GM12878 (cell line): ENCODE data around the gene GRIP2. TPM values are rescaled to one million over a fixed set of nuclear protein-coding genes. Genes with fewer than 3 reads are reported as not detected.

Experiments used
- ATAC-seq: fragments of 200-7000 bp; cut with Tn5 transposase; 3 replicates; pipeline ENCODE4 v1.9.1; 2020; ENCODE audit warnings: mild to moderate bottlenecking, moderate library complexity
- BruUV-seq: library from RNA; stranded (reverse); fragments of 400-500 nt; replicated peaks from 2 replicates; lab custom pipeline; 2021; lab: Mats Ljungman, UMichigan
- CTCF ChIA-PET: fragments of 300-600 bp; sonication (Branson Sonifier 250); formaldehyde crosslinking; extraction: SDS; loops from one replicate; lab custom pipeline; 2021; ENCODE audit warnings: inconsistent platforms; lab: Yijun Ruan, JAX
- POLR2A ChIA-PET: fragments of 350-600 bp; formaldehyde crosslinking; extraction: SDS; loops from one replicate; lab custom pipeline; 2021; ENCODE audit warnings: inconsistent platforms; lab: Charles Lee
- RAD21 ChIA-PET: fragments of 300-600 bp; sonication (Branson Sonifier 250); formaldehyde crosslinking; loops from one replicate; lab custom pipeline; 2023; ENCODE audit warnings: antibody characterized with exemption; ENCODE audit not compliant: unreplicated experiment; lab: Charles Lee
- SMC1A ChIA-PET: fragments of 300-600 bp; sonication (Branson Sonifier 250); formaldehyde crosslinking; loops from one replicate; lab custom pipeline; 2023; ENCODE audit not compliant: unreplicated experiment, uncharacterized antibody; lab: Charles Lee
- DNase-seq: peaks from one replicate; pipeline ENCODE4 v3.0.0-alpha.2; 2011; ENCODE audit warnings: low read depth, low spot score
- FAIRE-seq: peaks from 3 replicates; lab custom pipeline; 2011; peaks lifted over from hg19 to GRCh38; lab: Jason Lieb, UNC
- H2AFZ ChIP-seq: 2 replicates; pipeline ENCODE4 v1.6.0; 2011; ENCODE audit warnings: low read depth, low read length, control low read depth; ENCODE audit not compliant: control insufficient read depth
- H3K27ac ChIP-seq: 2 replicates; pipeline ENCODE4 v1.5.1; 2011; ENCODE audit warnings: control low read depth; ENCODE audit not compliant: control insufficient read depth, insufficient read depth
- H3K27me3 ChIP-seq, 2 experiments: replicated peaks in 1 of 2; 2 replicates each; pipeline versions ENCODE4 v1.6.0 to v1.6.1; 2011; ENCODE audit warnings: low read length in 1 of 2; ENCODE audit not compliant: control insufficient read depth in 2 of 2, insufficient read depth in 2 of 2
- H3K36me3 ChIP-seq, 2 experiments: 2 replicates each; pipeline ENCODE4 v1.5.1; 2011; ENCODE audit warnings: low read length in 1 of 2; ENCODE audit not compliant: control insufficient read depth in 2 of 2, insufficient read depth in 2 of 2
- H3K4me1 ChIP-seq: 2 replicates; pipeline ENCODE4 v1.6.1; 2011; ENCODE audit warnings: mild to moderate bottlenecking, low read length, moderate library complexity, mixed read lengths; ENCODE audit not compliant: control insufficient read depth, insufficient read depth
- H3K4me2 ChIP-seq: 2 replicates; pipeline ENCODE4 v1.6.0; 2011; ENCODE audit warnings: control low read depth; ENCODE audit not compliant: control insufficient read depth, insufficient read depth
- H3K4me3 ChIP-seq: fragments of 200-600 bp; sonication (generic); 2 replicates; pipeline ENCODE4 v1.5.1; 2016
- H3K79me2 ChIP-seq: 2 replicates; pipeline ENCODE4 v1.6.0; 2011; ENCODE audit warnings: low read length; ENCODE audit not compliant: control insufficient read depth, insufficient read depth
- H3K9ac ChIP-seq: 2 replicates; pipeline ENCODE4 v1.8.0; 2011; ENCODE audit warnings: low read length, control low read depth, mixed read lengths; ENCODE audit not compliant: control insufficient read depth, insufficient read depth
- H3K9me3 ChIP-seq: replicated peaks from 3 replicates; pipeline ENCODE4 v1.5.1; 2011; ENCODE audit warnings: mild to moderate bottlenecking, low read length; ENCODE audit not compliant: control insufficient read depth, insufficient read depth
- H4K20me1 ChIP-seq: 2 replicates; pipeline ENCODE4 v1.6.0; 2011; ENCODE audit not compliant: control insufficient read depth, insufficient read depth
- CHD1 ChIP-seq: IDR thresholded peaks from 2 replicates; pipeline ENCODE4 v1.6.1; 2012; ENCODE audit warnings: low read depth, low read length, improper control_type of control experiment
- CTCF ChIP-seq, 3 experiments: IDR thresholded peaks in 2 of 3; conservative IDR thresholded peaks in 1 of 3; 2 replicates each; pipeline ENCODE4 v1.5.1; 2011; ENCODE audit warnings: low read depth in 3 of 3, low read length in 3 of 3, mild to moderate bottlenecking in 3 of 3, control low read depth in 2 of 3, moderate library complexity in 2 of 3, inconsistent platforms in 1 of 3, mixed read lengths in 1 of 3; ENCODE audit not compliant: control insufficient read depth in 2 of 3, insufficient read depth in 1 of 3; ENCODE audit errors: extremely low read depth in 1 of 3
- RAD21 ChIP-seq: IDR thresholded peaks from 2 replicates; pipeline ENCODE4 v1.6.1; 2011; ENCODE audit warnings: mild to moderate bottlenecking, low read depth, low read length, moderate library complexity; ENCODE audit not compliant: insufficient read depth
- SMC3 ChIP-seq: IDR thresholded peaks from 2 replicates; pipeline ENCODE4 v1.6.1; 2011; ENCODE audit warnings: low read length, improper control_type of control experiment, borderline replicate concordance
- YY1 ChIP-seq: IDR thresholded peaks from 2 replicates; pipeline ENCODE4 v1.6.1; 2011; ENCODE audit warnings: low read depth, mild to moderate bottlenecking, low read length
- ZNF217 ChIP-seq: fragments of 450-650 bp; IDR thresholded peaks from 2 replicates; pipeline ENCODE4 v1.6.1; 2017; ENCODE audit warnings: antibody characterized with exemption, mild to moderate bottlenecking
- WGBS: methylation state at CpG from one replicate; pipeline ENCODE4 v1.1.6; 2016; ENCODE audit warnings: low lambda C conversion rate; ENCODE audit not compliant: insufficient replicate concordance, insufficient coverage; ENCODE audit errors: missing lambda C conversion rate; 5-methylcytosine and 5-hydroxymethylcytosine counted together
- in situ Hi-C: fragments of 300-500 bp; cut with MboI; formaldehyde crosslinking; loops from 9 replicates; pipeline ENCODE4 v1.14.3; 2018; ENCODE audit warnings: mixed read lengths
- intact Hi-C: fragments of 100-400 bp; cut with micrococcal nuclease; formaldehyde crosslinking; loops from one replicate; pipeline ENCODE4 v1.14.2; 2022; ENCODE audit not compliant: unreplicated experiment
- polyA plus RNA-seq, 11 experiments: library from polyadenylated mRNA; depleted of rRNA in 4 of 11; unstranded in 6 of 11; stranded (reverse) in 5 of 11; fragments of >200 nt; fragmentation: Nextera tagmentation in 4 of 11; fragmentation: Illumina TruSeq in 1 of 11; extraction: Ambion mirVana in 4 of 11; extraction: Trizol in 1 of 11; gene quantifications; 1 replicate in 1 of 11; 2 replicates in 10 of 11; pipeline versions ENCODE4 v1.2.1 to v1.2.3, GENCODE V29; 2011 to 2016; ENCODE audit warnings: inconsistent platforms in 2 of 11, missing spikeins in 2 of 11, low read depth in 1 of 11
- total RNA-seq, 4 experiments: library from RNA; depleted of rRNA in 3 of 4; stranded (reverse); fragments of >200 nt in 3 of 4; fragmentation: Illumina TruSeq in 1 of 4; extraction: Trizol in 1 of 4; gene quantifications; 2 replicates each; pipeline versions ENCODE4 v1.2.1 to v1.2.3, GENCODE V29; 2013 to 2021

GRIP2 gene
- total and polyA plus RNA-seq, 10 of the 15 experiments (the other 5 are each of a cell fraction or from before 2014, with no cell fraction given) = not detected

GRCh38 chr3:14508966-14509795 lies 31.0 kb downstream of the GRIP2 start:
- Histone ChIP-seq H3K4me2 (no peak overlapping the region), H2AFZ (no peak overlapping the region), H3K4me3 (no peak overlapping the region), H3K4me1 (no peaks in the 10 kb centered on the region), H3K36me3 (no peaks in the 10 kb centered on the region), H3K27ac (no peak overlapping the region), H4K20me1 (no peaks in the 10 kb centered on the region), H3K9ac (no peak overlapping the region), H3K27me3 (no peaks in the 10 kb centered on the region; a peak in 1 of 4 replicates), H3K9me3 (no peaks in the 10 kb centered on the region), H3K79me2 (no peaks in the 10 kb centered on the region)
- ChIA-PET RAD21 (interaction anchor here (1.3 to 3.0 kb wide), 4 partner anchors 272 to 412 kb away, joined by 4 to 10 read pairs (median 8); no protein-coding TSS in a partner anchor), CTCF (interaction anchor here (0.6 to 4.3 kb wide), 13 partner anchors 9 to 994 kb away, joined by 3 to 23 read pairs (median 3); no protein-coding TSS in a partner anchor), SMC1A (interaction anchor here (0.6 to 2.4 kb wide), 7 partner anchors 17 to 412 kb away, joined by 3 to 9 read pairs (median 4); no protein-coding TSS in a partner anchor), POLR2A (no interaction called here)
- WGBS = 46% methylated on average over 11 of the region's 22 CpGs
- FAIRE-seq (peak; percentile 77), ATAC-seq (peak; percentile 93), DNase-seq (no peak)
- intact Hi-C loops (loop anchor here (1.0 to 10.0 kb wide), 4 partner anchors 40 to 412 kb away; no protein-coding TSS in a partner anchor), in situ Hi-C loops (no loop called here)
- BruUV-seq = no TSS peak
- peak; percentile 71 to 88 (median 73) for TF ChIP-seq CTCF (IDR thresholded peaks at IDR 0.05 in 2 of 3, conservative IDR thresholded peaks at IDR 0.05 in 1 of 3; ENCODE audit: control insufficient read depth in 2 of 3, extremely low read depth in 1 of 3, insufficient read depth in 1 of 3, low read depth in 3 of 3, low read length in 3 of 3)
- no peak for TF ChIP-seq CHD1
- TF ChIP-seq ZNF217 = no peak
- TF ChIP-seq SMC3 = peak; percentile 55
- TF ChIP-seq RAD21 = peak; percentile 54
- TF ChIP-seq YY1 = 0 out of 2 replicates have a peak, but pooled peaks have one; percentile 23
